ENCODE measurements around the gene TXNRD1.

The TXNRD1 gene

DNA sequence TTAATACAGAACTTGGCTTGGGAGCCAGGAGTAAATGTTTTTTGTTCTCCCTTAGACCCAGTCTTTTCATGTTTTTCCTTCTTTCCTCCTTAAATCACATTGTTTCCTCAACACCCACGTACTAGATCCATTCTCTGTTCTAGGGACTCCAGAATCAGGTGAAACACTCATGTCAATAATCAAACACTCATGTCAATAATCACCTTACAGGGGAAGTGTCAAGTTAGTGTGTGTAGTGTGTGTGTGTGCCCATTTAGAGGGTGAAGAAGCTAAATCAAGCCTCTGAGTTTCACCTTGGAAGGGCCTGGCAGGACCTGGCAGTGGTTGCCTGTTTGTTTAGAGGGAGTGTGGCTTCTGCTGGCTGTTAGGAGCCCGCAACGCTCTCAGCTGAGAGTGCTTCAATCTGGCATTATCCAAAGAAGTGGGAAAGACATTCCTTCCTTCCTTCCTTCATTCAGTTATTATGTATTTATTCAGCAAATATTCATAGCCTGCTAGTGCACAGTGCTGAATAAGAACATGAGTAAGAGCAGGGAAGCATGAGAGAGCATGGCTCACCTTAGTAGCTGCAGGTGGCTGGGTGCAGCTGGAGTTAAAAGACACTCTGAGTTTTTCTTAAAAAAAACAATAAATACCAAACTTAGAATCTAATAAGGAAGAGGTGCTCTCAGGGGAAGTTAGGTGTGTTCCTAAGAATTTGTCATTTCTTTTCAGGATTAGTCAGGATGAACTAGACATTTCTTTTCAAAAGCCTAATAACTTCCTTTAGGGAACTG, 70.3 kb downstream of the TXNRD1 start:
- peak overlapping the region; percentile 86 for H3K27ac ChIP-seq (ENCODE audit: extremely low read depth, low read depth, low read length)
- peaks cover 7% of the 10 kb centered on the region; the same call in 1 of the 2 replicates for H3K4me1 ChIP-seq (ENCODE audit: control insufficient read depth, insufficient read depth, low read length)
- H3K4me3 ChIP-seq (ENCODE audit: low read depth, low read length): no peak overlapping the region
- no peaks in the 10 kb centered on the region for H3K9me3 ChIP-seq (ENCODE audit: control insufficient read depth, insufficient read depth, low read depth, low read length)
- no peak for TF ChIP-seq ZNF324 (tag by site-specific recombination; IDR thresholded peaks at IDR 0.05)
- TF ChIP-seq ZNF266 (tag by site-specific recombination; IDR thresholded peaks at IDR 0.05; ENCODE audit: low read depth): no peak
- TF ChIP-seq ZNF701 (tag by site-specific recombination; IDR thresholded peaks at IDR 0.05): no peak
- TF ChIP-seq, protein P1, sequence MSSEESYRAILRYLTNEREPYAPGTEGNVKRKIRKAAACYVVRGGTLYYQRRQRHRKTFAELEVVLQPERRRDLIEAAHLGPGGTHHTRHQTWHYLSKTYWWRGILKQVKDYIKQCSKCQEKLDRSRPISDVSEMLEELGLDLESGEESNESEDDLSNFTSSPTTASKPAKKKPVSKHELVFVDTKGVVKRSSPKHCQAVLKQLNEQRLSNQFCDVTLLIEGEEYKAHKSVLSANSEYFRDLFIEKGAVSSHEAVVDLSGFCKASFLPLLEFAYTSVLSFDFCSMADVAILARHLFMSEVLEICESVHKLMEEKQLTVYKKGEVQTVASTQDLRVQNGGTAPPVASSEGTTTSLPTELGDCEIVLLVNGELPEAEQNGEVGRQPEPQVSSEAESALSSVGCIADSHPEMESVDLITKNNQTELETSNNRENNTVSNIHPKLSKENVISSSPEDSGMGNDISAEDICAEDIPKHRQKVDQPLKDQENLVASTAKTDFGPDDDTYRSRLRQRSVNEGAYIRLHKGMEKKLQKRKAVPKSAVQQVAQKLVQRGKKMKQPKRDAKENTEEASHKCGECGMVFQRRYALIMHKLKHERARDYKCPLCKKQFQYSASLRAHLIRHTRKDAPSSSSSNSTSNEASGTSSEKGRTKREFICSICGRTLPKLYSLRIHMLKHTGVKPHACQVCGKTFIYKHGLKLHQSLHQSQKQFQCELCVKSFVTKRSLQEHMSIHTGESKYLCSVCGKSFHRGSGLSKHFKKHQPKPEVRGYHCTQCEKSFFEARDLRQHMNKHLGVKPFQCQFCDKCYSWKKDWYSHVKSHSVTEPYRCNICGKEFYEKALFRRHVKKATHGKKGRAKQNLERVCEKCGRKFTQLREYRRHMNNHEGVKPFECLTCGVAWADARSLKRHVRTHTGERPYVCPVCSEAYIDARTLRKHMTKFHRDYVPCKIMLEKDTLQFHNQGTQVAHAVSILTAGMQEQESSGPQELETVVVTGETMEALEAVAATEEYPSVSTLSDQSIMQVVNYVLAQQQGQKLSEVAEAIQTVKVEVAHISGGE (tag by site-specific recombination; conservative IDR thresholded peaks at IDR 0.05; ENCODE audit: low read depth): no peak
- TF ChIP-seq ZNF555 (tag by site-specific recombination; conservative IDR thresholded peaks at IDR 0.05): no peak
- TF ChIP-seq ZNF660 (tag by site-specific recombination; IDR thresholded peaks at IDR 0.05): 0 out of 2 replicates have a peak, but pooled peaks have one; percentile 8
- TF ChIP-seq SP2 (tag by site-specific recombination; IDR thresholded peaks at IDR 0.05): no peak
- no peak for TF ChIP-seq ZNF169 (tag by site-specific recombination; IDR thresholded peaks at IDR 0.05)
- TF ChIP-seq SCRT2 (tag by site-specific recombination; IDR thresholded peaks at IDR 0.05): 0 out of 2 replicates have a peak, but pooled peaks have one; percentile 10
- TF ChIP-seq MYNN (tag by site-specific recombination; IDR thresholded peaks at IDR 0.05; ENCODE audit: borderline replicate concordance): no peak
- no peak for TF ChIP-seq HOXD13 (CRISPR knock-in tag; IDR thresholded peaks at IDR 0.05; ENCODE audit: borderline replicate concordance)
- TF ChIP-seq ZNF121 (tag by site-specific recombination; IDR thresholded peaks at IDR 0.05): no peak
- ChIA-PET CTCF (no interaction called here), POLR2A (interaction anchor here (0.6 to 4.2 kb wide), 6 partner anchors 10 to 436 kb away, joined by 3 to 59 read pairs (median 6); partner anchors contain the start of gene TDG)
- peaks cover 2 to 7% of the 10 kb centered on the region in 2 experiments; a peak in 2 of 3 replicates for H3K36me3 ChIP-seq (ENCODE audit: control insufficient read depth in 2 of 2, insufficient read depth in 1 of 2, low read length in 2 of 2)

- Histone ChIP-seq H3K36me3 (ENCODE audit: control insufficient read depth in 2 of 2, insufficient read depth in 1 of 2, low read length in 2 of 2) (peaks cover 8 to 9% of the 10 kb centered on the region in 2 experiments; a peak in 2 of 3 replicates), H3K9me3 (ENCODE audit: control insufficient read depth, insufficient read depth, low read depth, low read length) (no peaks in the 10 kb centered on the region), H3K4me1 (ENCODE audit: control insufficient read depth, insufficient read depth, low read length) (peaks cover 7% of the 10 kb centered on the region; the same call in 1 of the 2 replicates), H3K4me3 (ENCODE audit: low read depth, low read length) (peak overlapping the region; percentile 79), H3K27ac (ENCODE audit: extremely low read depth, low read depth, low read length) (peak overlapping the region; percentile 86)
- ChIA-PET CTCF (interaction anchor here (0.6 to 1.5 kb wide), 4 partner anchors 34 to 95 kb away, joined by 3 to 5 read pairs (median 4); no protein-coding TSS in a partner anchor), POLR2A (interaction anchor here (0.6 to 4.2 kb wide), 11 partner anchors 8 to 435 kb away, joined by 3 to 59 read pairs (median 5); partner anchors contain the start of genes NFYB and TDG)
- TF ChIP-seq ZFP69B (tag by site-specific recombination; IDR thresholded peaks at IDR 0.05): peak; percentile 90
- no peak for TF ChIP-seq ZNF133 (tag by site-specific recombination; IDR thresholded peaks at IDR 0.05)
- TF ChIP-seq ZNF621 (tag by site-specific recombination; IDR thresholded peaks at IDR 0.05): no peak
- no peak for TF ChIP-seq ZNF114 (tag by site-specific recombination; IDR thresholded peaks at IDR 0.05)
- peak; percentile 95 for TF ChIP-seq ZBTB17 (tag by site-specific recombination; IDR thresholded peaks at IDR 0.05)
- TF ChIP-seq ZNF768 (tag by site-specific recombination; IDR thresholded peaks at IDR 0.05): no peak
- TF ChIP-seq ZNF169 (tag by site-specific recombination; IDR thresholded peaks at IDR 0.05): no peak
- TF ChIP-seq KLF9 (tag by site-specific recombination; IDR thresholded peaks at IDR 0.05; ENCODE audit: low read depth): no peak; the same call in none of the 2 replicates
- 0 out of 2 replicates have a peak, but pooled peaks have one; percentile 14 for TF ChIP-seq IKZF3 (tag by site-specific recombination; IDR thresholded peaks at IDR 0.05)
- TF ChIP-seq ZNF501 (tag by site-specific recombination; IDR thresholded peaks at IDR 0.05): peak; percentile 97
- no peak for TF ChIP-seq GFI1B (tag by site-specific recombination; IDR thresholded peaks at IDR 0.05)
- TF ChIP-seq FEZF1 (tag by site-specific recombination; IDR thresholded peaks at IDR 0.05): peak; percentile 72
- no peak for TF ChIP-seq ZFHX2 (tag by site-specific recombination; conservative IDR thresholded peaks at IDR 0.05)
- TF ChIP-seq ZBTB8A (tag by site-specific recombination; IDR thresholded peaks at IDR 0.05): peak; percentile 78
- TF ChIP-seq, protein P2, sequence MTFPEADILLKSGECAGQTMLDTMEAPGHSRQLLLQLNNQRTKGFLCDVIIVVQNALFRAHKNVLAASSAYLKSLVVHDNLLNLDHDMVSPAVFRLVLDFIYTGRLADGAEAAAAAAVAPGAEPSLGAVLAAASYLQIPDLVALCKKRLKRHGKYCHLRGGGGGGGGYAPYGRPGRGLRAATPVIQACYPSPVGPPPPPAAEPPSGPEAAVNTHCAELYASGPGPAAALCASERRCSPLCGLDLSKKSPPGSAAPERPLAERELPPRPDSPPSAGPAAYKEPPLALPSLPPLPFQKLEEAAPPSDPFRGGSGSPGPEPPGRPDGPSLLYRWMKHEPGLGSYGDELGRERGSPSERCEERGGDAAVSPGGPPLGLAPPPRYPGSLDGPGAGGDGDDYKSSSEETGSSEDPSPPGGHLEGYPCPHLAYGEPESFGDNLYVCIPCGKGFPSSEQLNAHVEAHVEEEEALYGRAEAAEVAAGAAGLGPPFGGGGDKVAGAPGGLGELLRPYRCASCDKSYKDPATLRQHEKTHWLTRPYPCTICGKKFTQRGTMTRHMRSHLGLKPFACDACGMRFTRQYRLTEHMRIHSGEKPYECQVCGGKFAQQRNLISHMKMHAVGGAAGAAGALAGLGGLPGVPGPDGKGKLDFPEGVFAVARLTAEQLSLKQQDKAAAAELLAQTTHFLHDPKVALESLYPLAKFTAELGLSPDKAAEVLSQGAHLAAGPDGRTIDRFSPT (tag by site-specific recombination; IDR thresholded peaks at IDR 0.05): peak; percentile 71; the same call in 1 of the 2 replicates
- TF ChIP-seq SP3 (tag by site-specific recombination; IDR thresholded peaks at IDR 0.05): peak; percentile 86
Observed at GRCh38 chr12:104286516-104287482, 71.2 kb downstream of the TXNRD1 start.
